ENCODE data around the gene DECR2.
"Not testable (repeated sequence)": the region's sequence is repeated elsewhere in the genome, so short reads cannot be mapped to it uniquely, and the experiment has no call there.

The DECR2 gene

DNA sequence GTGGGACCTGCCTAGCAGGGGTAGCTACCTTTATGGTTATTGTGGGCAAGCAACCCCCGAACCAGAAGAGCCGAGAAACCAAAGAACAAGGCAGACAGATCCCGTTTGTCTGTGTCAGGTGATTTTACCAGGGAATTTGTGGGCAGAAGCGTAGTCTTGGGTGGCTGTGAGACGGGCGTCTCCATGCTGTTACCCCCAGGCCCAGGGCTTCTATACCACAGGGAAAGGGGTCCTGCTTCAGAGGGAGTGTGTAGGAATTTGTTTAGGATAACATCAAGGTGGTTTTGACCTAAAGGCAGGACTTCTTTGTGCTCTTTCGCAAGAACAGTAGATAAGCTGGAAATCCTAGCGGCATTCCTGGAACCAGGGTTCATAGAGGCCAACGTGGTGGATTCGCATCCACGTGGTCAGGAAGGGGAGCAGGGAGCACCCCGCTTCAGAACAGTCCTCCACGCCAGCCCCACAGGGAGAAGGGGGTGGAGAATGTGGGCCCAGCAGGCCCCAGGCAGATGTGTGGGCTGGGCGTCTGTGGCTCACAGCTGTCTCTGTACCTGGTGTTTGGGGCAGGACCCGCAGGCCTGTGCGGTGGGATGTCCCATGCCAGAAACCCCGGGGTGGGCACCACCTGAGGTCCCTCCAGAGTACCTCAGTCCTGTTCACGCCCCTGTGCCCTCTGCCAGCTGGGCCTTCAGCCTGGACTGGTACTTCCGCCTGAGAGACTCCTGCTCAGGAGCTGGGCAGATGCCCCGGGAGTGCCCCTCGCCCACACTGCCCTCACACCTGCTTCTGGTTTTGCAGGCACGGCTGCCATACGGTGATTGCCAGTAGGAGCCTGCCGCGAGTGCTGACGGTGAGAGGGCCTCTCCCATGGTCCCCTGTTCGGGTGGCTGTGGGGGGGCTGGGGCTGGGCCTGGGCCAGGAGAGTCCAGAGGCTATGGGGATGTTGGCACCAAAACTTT, 4.1 kb downstream of the DECR2 start:
- DNase-seq = no peak

DNA sequence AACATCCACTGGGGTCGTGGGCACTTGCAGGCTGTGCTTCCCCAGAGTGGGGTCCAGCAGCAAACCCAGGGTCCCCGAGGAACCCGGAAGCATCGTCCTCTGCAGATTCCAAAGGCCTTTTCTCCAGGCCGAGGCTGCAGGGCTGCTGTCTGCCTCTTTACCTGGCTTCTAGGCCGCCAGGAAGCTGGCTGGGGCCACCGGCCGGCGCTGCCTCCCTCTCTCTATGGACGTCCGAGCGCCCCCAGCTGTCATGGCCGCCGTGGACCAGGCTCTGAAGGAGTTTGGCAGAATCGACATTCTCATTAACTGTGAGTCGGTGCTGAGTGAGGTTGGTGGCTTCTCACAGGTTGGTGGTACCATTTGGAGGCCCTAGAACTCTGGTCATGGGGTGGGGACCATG, 5.6 kb downstream of the DECR2 start:
- no peak for DNase-seq

DNA sequence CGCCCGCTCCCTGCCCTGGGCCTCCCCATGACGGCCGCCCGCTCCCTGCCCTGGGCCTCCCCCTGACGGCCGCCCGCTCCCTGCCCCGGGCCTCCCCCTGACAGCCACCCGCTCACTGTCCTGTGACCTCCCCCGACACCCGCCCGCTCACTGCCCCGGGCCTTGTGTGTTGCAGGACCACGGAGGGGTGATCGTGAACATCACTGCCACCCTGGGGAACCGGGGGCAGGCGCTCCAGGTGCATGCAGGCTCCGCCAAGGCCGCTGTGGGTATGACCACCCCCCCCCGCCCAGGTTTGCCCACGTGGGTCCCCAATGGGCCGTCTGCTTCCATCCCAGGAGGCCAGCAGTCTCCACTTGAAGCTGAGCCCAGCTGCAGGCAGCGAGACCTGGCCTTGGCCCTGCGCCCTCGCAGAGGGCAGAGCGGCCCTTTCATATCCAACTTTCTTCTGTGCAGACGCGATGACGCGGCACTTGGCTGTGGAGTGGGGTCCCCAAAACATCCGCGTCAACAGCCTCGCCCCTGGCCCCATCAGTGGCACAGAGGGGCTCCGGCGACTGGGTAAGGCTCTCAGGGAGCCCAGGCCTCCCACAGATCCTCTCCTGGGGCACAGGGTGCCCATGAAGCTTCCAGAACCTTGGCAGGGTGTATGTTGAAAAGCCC, 9.0 kb downstream of the DECR2 start:
- no peak for DNase-seq

DNA sequence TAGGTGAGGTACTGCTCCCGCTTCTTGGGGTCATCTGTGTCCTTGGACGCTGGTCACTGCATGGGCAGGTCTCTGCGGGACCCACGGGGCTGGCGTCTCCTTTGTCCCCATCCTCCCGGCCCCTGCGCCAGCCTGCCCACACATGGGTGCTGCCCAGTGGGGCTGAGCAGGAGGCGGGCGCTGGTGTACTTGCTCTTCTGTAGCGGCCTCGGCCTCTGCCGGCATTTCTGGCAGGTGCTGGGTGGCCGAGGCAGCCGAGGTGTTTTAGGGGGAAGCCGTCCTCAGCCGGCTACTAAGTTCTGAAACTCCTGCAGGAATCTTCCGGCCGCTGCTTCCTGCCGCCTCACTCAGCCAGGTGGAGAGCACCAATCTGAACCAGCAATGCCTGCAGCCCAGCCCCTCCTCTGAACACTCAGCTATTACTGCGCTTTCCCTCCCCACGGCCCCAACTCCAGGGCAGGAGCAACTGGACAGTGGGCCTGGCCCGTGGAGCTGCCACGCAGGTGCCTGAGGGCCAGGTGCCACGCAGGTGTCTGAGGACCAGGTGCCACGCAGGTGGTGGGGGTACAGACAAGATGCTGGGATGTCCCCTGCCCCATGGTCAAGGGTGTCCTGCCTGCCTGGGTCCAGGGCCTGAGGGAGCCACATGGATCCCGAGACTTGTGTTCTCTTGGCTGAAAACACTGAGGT, 10.0 kb downstream of the DECR2 start:
- no peak for DNase-seq

DNA sequence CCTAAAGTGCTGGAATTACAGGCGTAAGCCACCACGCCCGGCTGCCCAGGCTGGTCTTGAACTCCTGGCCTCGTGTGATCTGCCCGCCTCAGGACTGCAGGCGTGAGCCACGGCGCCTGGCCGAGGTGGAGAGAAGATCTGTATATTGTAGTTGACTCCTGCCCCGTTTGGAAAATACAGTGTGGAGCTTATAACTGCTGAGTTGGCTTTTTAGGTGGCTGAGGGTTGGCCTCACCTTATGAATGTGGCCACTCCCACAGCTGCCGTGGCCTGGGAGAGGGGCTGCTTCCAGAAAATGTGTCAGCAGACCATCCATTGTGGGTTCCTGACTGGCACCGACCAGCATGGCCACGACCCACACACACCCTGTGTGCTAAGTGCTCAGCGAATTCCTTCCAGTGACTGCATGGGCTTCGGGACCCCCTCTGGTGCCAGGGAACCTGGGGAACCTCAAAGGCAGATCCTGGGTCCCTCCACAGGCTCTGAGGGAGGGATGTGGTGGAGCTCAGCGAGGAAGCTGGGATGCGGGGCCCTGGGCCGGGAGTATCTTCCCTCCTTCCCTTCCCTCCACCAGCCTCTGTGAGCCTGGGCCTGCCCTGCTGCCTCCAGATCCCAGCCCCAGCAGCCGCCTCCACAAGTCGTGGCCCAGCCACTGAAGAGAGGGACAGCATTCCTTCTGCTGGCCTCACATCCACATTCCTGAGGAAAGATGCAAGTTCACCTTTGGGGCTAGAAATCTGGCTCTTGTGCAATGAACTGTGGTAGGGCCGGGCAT, 12.9 kb downstream of the DECR2 start:
- DNase-seq = no peak

DNA sequence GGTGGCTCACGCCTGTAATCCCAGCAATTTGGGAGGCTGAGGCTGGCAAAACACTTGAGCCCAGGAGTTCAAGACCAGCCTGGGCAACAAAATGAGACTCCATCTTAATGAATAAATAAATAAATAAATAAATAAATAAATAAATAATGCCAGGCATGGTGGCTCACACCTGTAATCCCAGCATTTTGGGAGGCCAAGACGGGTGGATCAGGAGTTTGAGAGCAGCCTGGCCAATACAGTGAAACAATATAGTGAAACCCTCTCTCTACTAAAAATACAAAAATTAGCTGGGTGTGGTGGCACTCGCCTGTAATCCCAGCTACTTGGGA, 13.4 kb downstream of the DECR2 start:
- DNase-seq = not testable (repeated sequence)

DNA sequence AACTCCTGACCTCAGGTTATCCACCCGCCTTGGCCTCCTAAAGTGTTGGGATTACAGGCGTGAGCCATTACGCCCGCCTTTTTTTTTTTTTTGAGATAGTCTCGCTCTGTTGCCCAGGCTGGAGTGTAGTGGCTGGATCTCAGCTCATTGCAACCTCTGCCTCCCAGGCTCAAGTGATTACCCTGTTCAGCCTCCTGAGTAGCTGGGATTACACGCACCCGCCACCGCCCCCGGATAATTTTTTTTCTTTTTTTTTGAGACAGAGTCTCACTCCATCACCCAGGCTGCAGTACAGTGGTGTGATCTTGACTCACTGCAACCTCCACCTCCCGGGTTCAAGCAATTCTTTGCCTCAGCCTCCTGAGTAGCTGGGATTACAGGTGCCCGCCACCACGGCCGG, 20.5 kb downstream of the DECR2 start:
- DNase-seq = not testable (repeated sequence)

DNA sequence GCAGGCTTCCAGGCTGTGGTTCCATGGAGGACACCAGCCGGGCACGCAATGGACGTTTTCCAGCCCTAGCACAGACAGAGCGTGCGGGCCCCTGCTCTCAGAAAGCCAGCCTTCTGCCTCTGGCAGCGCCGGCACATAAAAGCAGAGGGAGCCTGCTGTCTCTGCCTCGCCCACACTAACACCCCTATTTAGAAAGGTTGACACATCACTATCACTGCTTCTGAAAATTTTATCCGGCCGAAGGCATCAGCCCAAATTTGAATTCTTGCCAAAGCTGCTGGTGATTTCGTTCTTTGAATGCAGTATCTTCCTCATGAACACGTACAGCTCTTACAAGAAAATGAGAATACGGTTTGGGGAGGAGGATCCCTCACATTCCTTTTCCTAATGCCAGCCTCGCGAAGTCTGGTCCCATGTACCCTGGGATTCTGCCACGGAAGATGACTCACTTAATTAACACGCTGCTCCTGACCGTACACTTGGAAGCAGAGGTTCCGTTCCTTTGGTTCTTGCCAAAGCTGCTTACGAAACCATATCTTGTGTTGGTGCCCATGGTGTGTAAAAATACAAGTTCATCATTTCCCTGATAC, 22.4 kb downstream of the DECR2 start:
- DNase-seq = no peak

DNA sequence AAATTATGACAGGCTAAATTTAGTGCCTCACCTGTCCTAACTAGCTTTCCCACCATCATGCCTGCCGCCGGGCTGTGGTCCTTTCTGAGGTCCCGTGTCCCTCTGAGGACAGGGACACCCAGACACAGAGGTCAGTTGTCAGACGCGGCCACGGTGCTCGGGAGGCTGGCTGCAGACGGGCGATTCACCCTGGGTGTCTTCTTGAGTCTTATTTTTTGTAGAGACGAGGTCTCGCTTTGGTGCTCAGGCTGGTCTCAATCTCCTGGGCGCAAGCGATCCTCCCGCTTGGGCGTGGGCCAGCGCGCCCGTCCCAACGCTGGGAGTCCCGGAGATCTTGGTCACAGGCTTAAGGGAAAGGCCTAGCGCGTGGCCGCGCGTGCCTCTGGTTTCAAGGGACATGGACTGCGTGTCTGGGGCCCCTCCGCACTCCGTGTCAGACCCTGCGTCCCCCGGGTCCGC, 23.0 kb downstream of the DECR2 start:
- no peak for DNase-seq

DNA sequence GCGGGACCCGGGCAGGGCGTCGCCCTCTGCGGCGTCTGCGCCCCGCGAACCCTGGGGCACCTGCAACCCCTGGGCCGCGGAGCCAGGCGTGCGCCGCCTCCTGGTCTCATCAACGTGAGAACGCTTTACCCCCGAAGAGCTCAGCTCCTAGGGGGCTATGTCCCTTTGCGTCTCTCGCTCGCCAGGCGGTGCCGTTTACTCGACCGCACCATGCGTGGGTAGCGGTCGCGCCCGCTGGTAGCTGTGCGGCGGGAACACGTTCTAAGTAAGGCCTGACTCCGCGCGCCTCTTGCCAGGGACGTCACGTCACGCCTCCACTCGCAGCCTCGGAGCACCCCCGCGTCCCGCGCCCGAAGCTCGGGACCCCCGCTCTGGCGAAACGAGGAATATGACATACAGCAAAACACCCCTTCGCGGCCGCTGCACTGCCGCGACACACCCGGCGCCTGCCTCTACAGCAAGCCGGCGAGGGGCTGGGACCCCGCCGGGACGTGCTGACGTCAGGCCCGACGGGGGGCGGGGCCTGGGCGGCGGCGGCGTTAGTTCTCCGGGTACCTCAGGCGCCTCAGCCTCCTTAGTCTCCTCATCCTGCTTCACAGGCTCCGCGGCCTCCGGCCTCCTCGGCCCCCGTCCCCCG, 23.5 kb downstream of the DECR2 start, which contains the start of gene RAB11FIP3:
Gene RAB11FIP3, plus strand, starts transcription at position 568 of the 637 bp plus-strand sequence. CDS start 358 bp downstream, outside the sequence.
- DNase-seq = peak; percentile 68

DNA sequence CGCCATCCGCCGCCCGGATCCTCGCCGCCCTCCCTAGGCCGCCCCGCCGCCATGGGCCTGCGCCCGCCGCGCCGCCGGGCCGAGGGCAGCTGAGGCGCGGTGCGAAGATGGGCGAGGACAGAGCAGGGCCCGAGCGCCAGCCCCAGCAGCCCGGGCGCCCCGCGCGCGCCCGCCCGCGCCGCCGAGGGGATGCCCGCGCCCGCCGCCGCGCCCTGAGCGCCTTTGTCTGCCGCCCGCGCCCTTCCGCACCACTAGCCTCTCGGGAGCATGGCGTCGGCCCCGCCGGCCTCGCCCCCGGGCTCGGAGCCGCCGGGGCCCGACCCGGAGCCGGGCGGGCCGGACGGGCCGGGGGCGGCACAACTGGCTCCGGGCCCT, 24.0 kb downstream of the DECR2 start:
- DNase-seq = no peak

DNA sequence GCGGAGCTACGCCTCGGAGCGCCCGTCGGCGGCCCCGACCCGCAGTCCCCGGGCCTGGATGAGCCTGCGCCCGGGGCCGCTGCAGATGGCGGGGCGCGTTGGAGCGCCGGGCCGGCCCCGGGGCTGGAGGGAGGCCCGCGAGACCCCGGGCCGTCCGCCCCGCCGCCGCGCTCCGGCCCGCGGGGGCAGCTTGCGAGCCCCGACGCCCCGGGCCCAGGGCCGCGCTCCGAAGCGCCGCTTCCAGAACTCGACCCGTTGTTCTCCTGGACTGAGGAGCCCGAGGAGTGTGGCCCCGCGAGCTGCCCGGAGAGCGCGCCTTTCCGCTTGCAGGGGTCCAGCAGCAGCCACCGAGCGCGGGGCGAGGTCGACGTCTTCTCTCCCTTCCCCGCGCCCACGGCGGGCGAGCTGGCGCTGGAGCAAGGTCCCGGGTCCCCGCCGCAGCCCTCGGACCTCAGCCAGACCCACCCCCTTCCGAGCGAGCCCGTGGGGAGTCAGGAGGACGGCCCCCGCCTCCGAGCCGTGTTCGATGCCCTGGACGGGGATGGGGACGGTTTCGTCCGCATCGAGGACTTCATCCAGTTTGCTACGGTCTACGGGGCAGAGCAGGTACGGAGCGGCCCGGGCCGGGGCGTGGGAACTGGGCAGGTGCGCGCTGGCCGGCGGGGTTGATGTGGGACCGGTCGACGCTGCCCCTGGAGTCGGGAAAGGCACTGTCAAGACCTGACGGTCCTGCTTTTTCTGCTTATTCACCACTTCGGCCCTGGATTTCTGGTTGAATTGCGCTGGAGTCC, 24.6 kb downstream of the DECR2 start:
- no peak for DNase-seq

DNA sequence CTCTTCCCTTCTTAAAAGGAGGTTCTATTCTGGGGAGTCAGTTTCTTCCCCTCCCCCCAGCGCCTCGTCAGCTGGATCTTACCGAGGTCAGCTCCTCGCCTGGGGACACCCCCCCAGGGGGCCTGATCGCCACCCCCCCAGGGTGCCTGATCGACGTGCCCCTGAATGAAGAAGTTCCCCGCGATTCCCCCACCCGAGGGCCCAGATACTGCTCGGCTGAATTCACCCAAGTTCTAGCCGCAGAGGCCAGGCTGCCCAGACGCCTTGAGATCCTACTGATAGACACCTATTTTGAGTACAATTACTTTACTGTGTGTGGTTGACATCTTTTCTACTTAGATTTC, 25.2 kb downstream of the DECR2 start:
- DNase-seq = no peak

DNA sequence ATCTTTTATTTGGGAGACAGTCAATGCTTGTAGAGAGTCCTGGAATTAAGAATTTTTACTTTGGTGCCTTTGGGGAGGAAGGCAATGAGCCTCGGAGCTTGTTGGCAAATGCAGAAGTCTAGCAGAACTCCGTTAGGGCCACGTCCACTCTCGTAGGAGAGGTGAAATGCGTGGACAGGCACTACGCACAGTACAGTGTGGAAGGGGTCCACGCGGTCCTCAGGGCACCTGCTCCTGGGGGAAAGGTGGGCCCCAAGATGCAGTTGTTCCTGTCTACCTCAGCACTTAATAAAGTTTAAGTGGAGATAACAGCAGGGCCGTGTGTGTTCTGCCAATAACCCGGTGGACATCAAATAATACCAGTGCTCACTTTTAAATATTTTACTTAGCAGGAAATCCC, 25.6 kb downstream of the DECR2 start:
- no peak for DNase-seq

DNA sequence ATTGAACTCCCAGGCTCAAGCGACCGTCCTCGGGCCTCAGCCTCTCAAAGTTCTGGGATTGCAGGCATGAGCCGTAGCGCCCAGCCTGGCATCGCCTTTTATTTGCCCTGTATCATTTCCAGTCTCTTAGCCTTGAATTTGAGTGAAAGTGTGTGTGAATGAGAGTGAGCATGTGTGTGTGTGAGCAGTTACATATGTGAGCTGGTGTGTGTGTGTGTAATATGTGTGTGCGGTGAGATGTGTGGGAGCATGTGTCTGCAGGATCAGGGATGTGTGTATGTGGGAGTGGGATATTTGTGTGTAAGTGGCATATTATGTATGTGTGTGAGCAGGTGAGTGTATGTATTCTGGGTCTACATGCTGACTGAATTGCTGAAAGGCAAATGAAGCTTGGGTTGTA, 29.2 kb downstream of the DECR2 start:
- no peak for DNase-seq

DNA sequence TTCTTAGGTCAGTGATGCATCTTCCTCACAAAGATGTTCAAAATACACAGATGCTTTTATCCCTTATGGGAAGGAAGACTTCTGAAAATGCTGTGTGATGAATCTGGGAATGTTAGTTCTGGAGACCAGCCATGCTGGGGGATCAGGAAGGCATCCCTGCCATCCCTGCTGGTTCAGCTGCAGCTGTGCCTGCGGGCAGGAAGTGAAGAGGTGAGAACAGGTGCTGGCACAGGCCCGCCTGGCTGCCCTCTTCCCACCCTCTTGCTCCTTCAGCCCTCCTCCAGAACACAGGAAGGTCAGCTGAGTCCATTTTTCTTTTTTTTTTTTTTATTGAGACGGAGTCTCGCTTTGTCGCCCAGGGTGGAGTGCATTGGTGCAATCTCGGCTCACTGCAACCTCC, 38.9 kb downstream of the DECR2 start:
- DNase-seq = no peak

DNA sequence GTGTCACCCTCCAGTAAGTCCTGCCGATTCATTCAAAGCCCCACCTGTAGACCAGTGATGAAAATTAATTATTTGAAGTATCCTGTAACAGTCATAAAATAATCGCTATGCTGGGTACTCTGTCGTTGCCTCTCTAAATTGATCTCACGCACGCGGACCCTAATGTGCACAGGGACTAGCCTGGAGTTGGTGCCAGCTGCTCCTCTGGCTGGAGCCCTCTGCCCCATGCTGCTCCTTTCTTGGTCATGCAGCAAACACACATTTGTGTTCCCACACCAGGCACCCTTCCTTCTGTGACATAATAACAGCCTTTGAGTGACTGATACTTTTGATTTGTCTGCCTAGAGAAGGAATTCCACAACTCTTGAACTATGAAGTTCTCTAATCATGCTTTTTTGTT, 39.8 kb downstream of the DECR2 start:
- no peak for DNase-seq

DNA sequence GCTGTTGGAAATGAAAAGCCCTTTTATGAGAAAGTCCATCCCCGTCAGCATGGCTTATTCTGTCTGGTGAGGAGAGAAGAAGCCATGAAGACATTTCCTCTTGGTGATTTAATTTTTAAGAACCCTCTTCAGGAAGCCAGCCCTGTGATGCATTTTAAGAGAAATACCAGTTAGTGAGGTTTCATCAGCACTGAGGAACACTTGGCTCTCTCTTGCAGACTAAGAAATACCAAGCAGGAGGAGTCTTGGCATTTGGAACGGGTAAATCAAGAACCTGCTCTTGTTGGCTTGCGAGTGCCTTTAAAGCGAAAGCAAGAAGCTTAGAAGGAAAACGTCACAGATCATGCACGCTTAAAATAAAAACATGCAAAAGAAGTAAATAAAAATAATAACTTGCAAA, 41.3 kb downstream of the DECR2 start:
- no peak for DNase-seq

DNA sequence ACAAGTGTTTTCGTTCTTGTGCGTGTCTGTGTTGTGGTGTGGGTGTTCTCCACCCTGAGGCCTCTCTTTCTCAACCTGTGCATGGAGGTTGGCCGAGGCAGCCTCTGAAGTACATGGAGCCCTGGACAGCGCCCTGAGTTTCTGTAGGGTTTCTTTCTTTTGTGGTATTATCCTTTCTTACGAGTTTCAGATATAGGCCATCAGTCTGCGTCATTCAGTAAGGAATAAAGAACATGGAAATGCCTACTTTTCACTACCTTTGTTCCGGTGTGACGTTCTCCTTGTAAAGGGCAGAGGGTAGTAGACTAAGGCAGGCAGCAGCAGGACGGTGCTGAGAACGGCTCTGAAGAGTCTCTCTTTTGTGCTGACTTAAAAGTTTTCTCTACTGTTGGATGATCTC, 42.3 kb downstream of the DECR2 start:
- no peak for DNase-seq

DNA sequence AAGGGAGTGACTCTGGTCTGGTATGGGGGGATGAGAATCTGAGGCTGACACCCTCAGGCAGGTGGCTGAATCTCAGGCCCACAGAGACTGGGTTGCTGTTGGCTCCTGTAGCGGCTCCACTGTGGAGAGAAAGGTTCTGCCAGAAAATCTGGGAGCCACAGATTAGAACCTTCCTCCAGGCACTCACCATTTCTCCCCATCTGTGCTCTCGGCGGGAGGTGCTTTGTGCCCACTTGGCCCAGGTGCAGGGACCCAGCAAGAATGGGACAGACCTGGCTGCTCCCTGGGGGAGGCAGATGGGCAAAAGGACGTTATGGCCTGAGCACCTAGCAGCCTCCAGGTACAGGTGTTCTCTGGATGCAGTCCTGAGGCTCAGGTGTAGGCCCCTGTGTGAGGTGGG, 43.9 kb downstream of the DECR2 start:
- no peak for DNase-seq

DNA sequence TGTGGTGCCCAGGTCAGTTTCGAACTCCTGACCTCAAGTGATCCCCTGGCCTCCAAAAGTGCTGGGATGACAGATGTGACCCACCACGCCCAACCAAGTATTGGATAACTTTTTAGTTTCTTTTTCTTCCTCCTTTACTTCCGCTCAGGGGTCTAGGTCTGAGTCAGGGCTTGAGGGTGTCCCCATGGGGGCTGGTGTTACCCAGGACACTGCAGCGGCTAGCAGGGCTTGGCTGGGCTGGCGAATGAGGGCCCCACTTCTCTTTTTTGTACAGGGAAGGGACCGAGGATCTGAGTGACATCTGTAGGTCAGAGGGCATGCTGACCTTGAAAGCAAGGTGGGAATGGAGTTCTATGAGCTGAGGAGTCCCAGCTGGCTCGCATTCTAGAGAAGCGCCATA, 48.7 kb downstream of the DECR2 start:
- DNase-seq = no peak
